ENCODE measurements around the gene TSHZ2. TPM values are rescaled to one million over a fixed set of nuclear protein-coding genes. Genes with fewer than 3 reads are reported as not detected.

TSHZ2 gene
- total and polyA plus RNA-seq, 2 of the 4 experiments (the other 2 are of a cell fraction) = under 0.01 to 0.02 TPM

DNA sequence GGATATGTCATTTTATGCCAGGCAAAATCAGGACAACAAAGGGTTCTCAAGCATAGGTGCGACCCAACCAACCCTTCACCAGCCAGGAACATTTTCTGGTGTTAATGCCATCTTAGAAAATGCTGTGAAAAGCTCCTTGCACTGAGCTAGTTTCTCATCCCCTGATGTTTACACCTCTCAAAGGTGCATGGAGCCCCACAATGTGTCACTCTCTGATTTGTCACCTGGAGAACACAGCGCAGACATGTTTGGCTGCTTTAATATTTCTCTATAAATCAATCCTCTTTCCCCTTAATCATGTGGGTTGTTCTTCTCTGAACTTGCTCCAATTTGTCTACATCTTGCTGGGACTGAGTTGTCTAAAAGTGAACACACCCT is 244.3 kb downstream of the TSHZ2 start:
- no peak overlapping the region for H3K56ac ChIP-seq (ENCODE audit: extremely low read depth, insufficient read depth, low read length)
- in situ Hi-C loops (cut with MboI; ENCODE audit: low sequenced_read_pairs) = loop anchor here (25.0 kb wide), 1 partner anchor 904 kb away; no protein-coding TSS in a partner anchor
- DNase-seq (no peak), ATAC-seq (ENCODE audit: low read depth) (no peak)
- H3K4ac ChIP-seq (ENCODE audit: low read depth, low read length) = no peak overlapping the region
- ChIA-PET POLR2A (ENCODE audit: unreplicated experiment) (no interaction called here), CTCF (no interaction called here)
- H4K8ac ChIP-seq (ENCODE audit: low read depth in 2 of 2, low read length in 2 of 2) = no peak overlapping the region
- no peak overlapping the region for H3K9ac ChIP-seq (ENCODE audit: low read depth, low read length)
- H3K18ac ChIP-seq (ENCODE audit: low read depth, low read length) = no peak overlapping the region
- no peak overlapping the region for H2BK120ac ChIP-seq (ENCODE audit: low read depth, low read length)
- H3K9me3 ChIP-seq (ENCODE audit: control insufficient read depth, insufficient read depth, low read length) = no peaks in the 10 kb centered on the region
- dilution Hi-C loops (cut with HindIII; ENCODE audit: low sequenced_read_pairs, unreplicated experiment) = no loop called here
- H4K5ac ChIP-seq (ENCODE audit: low read depth, low read length) = no peak overlapping the region
- no peak overlapping the region for H3K4me3 ChIP-seq (ENCODE audit: insufficient read depth, low read depth, low read length)
- H2BK15ac ChIP-seq (ENCODE audit: low read depth, low read length) = no peak overlapping the region
- intact Hi-C loops (cut with micrococcal nuclease) = loop anchor here (10.0 kb wide), 1 partner anchor 328 kb away; no protein-coding TSS in a partner anchor
- H2AK9ac ChIP-seq (replicated peaks; ENCODE audit: low read depth, low read length, poor library complexity) = no peak overlapping the region
- H4K20me1 ChIP-seq (ENCODE audit: insufficient read depth, low read length) = no peaks in the 10 kb centered on the region
- no peak overlapping the region for H2BK5ac ChIP-seq (ENCODE audit: low read depth, low read length, poor library complexity, severe bottlenecking)
- TF ChIP-seq MAFK (IDR thresholded peaks at IDR 0.05; ENCODE audit: low read depth, low read length) (no peak), CEBPB (IDR thresholded peaks at IDR 0.05; ENCODE audit: low read depth, low read length) (no peak), RCOR1 (IDR thresholded peaks at IDR 0.05; ENCODE audit: insufficient replicate concordance, low read length) (no peak), NFE2L2 (IDR thresholded peaks at IDR 0.05; ENCODE audit: low read depth, low read length) (no peak), SMC3 (IDR thresholded peaks at IDR 0.05; ENCODE audit: low read depth, low read length) (no peak), POLR2A (IDR thresholded peaks at IDR 0.05; ENCODE audit: low read depth, low read length) (no peak), FOS (IDR thresholded peaks at IDR 0.05; ENCODE audit: low read depth, low read length) (no peak), MXI1 (IDR thresholded peaks at IDR 0.05; ENCODE audit: borderline replicate concordance, low read depth, low read length) (no peak), RAD21 (IDR thresholded peaks at IDR 0.05; ENCODE audit: low read length) (no peak), RFX5 (IDR thresholded peaks at IDR 0.05; ENCODE audit: low read depth, low read length) (no peak), MAZ (IDR thresholded peaks at IDR 0.05; ENCODE audit: borderline replicate concordance, low read depth, low read length) (no peak), BHLHE40 (IDR thresholded peaks at IDR 0.05; ENCODE audit: low read depth, low read length) (no peak), CHD1 (IDR thresholded peaks at IDR 0.05; ENCODE audit: low read depth, low read length) (no peak)
- TF ChIP-seq, protein P1, sequence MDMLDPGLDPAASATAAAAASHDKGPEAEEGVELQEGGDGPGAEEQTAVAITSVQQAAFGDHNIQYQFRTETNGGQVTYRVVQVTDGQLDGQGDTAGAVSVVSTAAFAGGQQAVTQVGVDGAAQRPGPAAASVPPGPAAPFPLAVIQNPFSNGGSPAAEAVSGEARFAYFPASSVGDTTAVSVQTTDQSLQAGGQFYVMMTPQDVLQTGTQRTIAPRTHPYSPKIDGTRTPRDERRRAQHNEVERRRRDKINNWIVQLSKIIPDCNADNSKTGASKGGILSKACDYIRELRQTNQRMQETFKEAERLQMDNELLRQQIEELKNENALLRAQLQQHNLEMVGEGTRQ (IDR thresholded peaks at IDR 0.05; ENCODE audit: low read depth, low read length) = no peak
- TF ChIP-seq, protein P2, sequence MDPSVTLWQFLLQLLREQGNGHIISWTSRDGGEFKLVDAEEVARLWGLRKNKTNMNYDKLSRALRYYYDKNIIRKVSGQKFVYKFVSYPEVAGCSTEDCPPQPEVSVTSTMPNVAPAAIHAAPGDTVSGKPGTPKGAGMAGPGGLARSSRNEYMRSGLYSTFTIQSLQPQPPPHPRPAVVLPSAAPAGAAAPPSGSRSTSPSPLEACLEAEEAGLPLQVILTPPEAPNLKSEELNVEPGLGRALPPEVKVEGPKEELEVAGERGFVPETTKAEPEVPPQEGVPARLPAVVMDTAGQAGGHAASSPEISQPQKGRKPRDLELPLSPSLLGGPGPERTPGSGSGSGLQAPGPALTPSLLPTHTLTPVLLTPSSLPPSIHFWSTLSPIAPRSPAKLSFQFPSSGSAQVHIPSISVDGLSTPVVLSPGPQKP (IDR thresholded peaks at IDR 0.05; ENCODE audit: borderline replicate concordance, low read depth, low read length) = no peak
- TF ChIP-seq, protein P3, sequence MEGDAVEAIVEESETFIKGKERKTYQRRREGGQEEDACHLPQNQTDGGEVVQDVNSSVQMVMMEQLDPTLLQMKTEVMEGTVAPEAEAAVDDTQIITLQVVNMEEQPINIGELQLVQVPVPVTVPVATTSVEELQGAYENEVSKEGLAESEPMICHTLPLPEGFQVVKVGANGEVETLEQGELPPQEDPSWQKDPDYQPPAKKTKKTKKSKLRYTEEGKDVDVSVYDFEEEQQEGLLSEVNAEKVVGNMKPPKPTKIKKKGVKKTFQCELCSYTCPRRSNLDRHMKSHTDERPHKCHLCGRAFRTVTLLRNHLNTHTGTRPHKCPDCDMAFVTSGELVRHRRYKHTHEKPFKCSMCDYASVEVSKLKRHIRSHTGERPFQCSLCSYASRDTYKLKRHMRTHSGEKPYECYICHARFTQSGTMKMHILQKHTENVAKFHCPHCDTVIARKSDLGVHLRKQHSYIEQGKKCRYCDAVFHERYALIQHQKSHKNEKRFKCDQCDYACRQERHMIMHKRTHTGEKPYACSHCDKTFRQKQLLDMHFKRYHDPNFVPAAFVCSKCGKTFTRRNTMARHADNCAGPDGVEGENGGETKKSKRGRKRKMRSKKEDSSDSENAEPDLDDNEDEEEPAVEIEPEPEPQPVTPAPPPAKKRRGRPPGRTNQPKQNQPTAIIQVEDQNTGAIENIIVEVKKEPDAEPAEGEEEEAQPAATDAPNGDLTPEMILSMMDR (conservative IDR thresholded peaks at IDR 0.05; ENCODE audit: low read depth, low read length) = no peak
- no peaks in the 10 kb centered on the region for H3K36me3 ChIP-seq (ENCODE audit: control insufficient read depth, insufficient read depth, low read length)
- no peaks in the 10 kb centered on the region for H3K79me1 ChIP-seq (ENCODE audit: low read depth in 1 of 2, low read length in 2 of 2)
- no peak overlapping the region for H2BK20ac ChIP-seq (ENCODE audit: low read depth, low read length)
- no peak overlapping the region for H3K27ac ChIP-seq (ENCODE audit: insufficient read depth, low read length)
- no CpG with 5 or more reads among the region's 2 CpGs for WGBS, 2 experiments (ENCODE audit: extremely low coverage in 2 of 2, insufficient read length in 1 of 2)
- H4K91ac ChIP-seq (ENCODE audit: insufficient read depth, low read depth, low read length) = no peak overlapping the region
- no peak overlapping the region for H2AFZ ChIP-seq (replicated peaks; ENCODE audit: low read length, poor library complexity)
- no TSS peak for BruUV-seq (replicated peaks)
- H3K14ac ChIP-seq (replicated peaks; ENCODE audit: low read depth, low read length) = no peak overlapping the region
- no peak overlapping the region for H2AK5ac ChIP-seq (ENCODE audit: low read depth, low read length)
- H3K27me3 ChIP-seq (ENCODE audit: control insufficient read depth, insufficient read depth, low read length) = no peaks in the 10 kb centered on the region; the same call in 1 of the 2 replicates
- no peaks in the 10 kb centered on the region for H3K4me1 ChIP-seq (ENCODE audit: control insufficient read depth, insufficient read depth, low read length)
- no peak overlapping the region for H3K4me2 ChIP-seq (ENCODE audit: low read depth, low read length)
- H3K9me1 ChIP-seq (ENCODE audit: insufficient read depth, low read length) = no peaks in the 10 kb centered on the region
- no peak overlapping the region for H3K23ac ChIP-seq (ENCODE audit: low read depth, low read length)

All from IMR-90 (cell line).